A549 (cell line): ENCODE measurements around the gene XKR7. TPM values are rescaled to one million over a fixed set of nuclear protein-coding genes. Genes with fewer than 3 reads are reported as not detected.
"Not testable (repeated sequence)": the region's sequence is repeated elsewhere in the genome, so short reads cannot be mapped to it uniquely, and the experiment has no call there.

ENCODE experiments used
- ATAC-seq, 2 experiments: fragments of 200-7000 bp in 1 of 2; fragments of >200 bp in 1 of 2; cut with Nextera tagmentation in 1 of 2; cut with Tn5 transposase in 1 of 2; 3 replicates each; pipeline versions ENCODE4 v1.8.0 to v1.9.1; 2018 to 2020; ENCODE audit warnings: mild to moderate bottlenecking in 1 of 2, moderate library complexity in 1 of 2
- CTCF ChIA-PET: fragments of 300-600 bp; sonication (Branson Sonifier 250); formaldehyde crosslinking; extraction: SDS; loops from one replicate; lab custom pipeline; 2021; ENCODE audit warnings: antibody characterized with exemption, inconsistent platforms; lab: Yijun Ruan, JAX
- POLR2A ChIA-PET: fragments of 350-600 bp; formaldehyde crosslinking; extraction: SDS; loops from one replicate; lab custom pipeline; 2021; ENCODE audit warnings: antibody characterized with exemption, inconsistent platforms; lab: Yijun Ruan, JAX
- DNase-seq, 2 experiments: peaks; one replicate each; pipeline versions ENCODE4 v3.0.0 to v3.0.0-alpha.2; 2011 to 2016; ENCODE audit warnings: low read depth in 1 of 2, low spot score in 1 of 2
- FAIRE-seq: peaks from 2 replicates; lab custom pipeline; 2011; peaks lifted over from hg19 to GRCh38; lab: Jason Lieb, UNC
- H3K27ac ChIP-seq, 2 experiments: fragments of >200 bp; sonication (Bioruptor Twin); formaldehyde crosslinking; 3 replicates each; pipeline ENCODE4 v1.5.1; 2016 to 2017
- H3K4me1 ChIP-seq: fragments of >200 bp; sonication (Bioruptor Twin); formaldehyde crosslinking; 3 replicates; pipeline ENCODE4 v1.6.1; 2016
- H3K4me2 ChIP-seq: fragments of >200 bp; sonication (Bioruptor Twin); formaldehyde crosslinking; 3 replicates; pipeline ENCODE4 v1.6.1; 2016
- H3K4me3 ChIP-seq: fragments of >200 bp; sonication (Bioruptor Twin); formaldehyde crosslinking; 3 replicates; pipeline ENCODE4 v1.5.1; 2016
- H3K9me3 ChIP-seq: fragments of >200 bp; sonication (Bioruptor Twin); formaldehyde crosslinking; 3 replicates; pipeline ENCODE4 v1.6.1; 2016
- BCL3 ChIP-seq: fragments of >200 bp; sonication (Bioruptor Twin); formaldehyde crosslinking; IDR thresholded peaks from 3 replicates; pipeline ENCODE4 v1.6.1; 2016
- BHLHE40 ChIP-seq: IDR thresholded peaks from 2 replicates; pipeline ENCODE4 v1.6.1; 2012; ENCODE audit warnings: low read depth, low read length, inconsistent platforms
- CBX2 ChIP-seq: fragments of 200-600 bp; sonication (generic); IDR thresholded peaks from 2 replicates; pipeline ENCODE4 v1.6.1; 2016; ENCODE audit warnings: low read depth, mild to moderate bottlenecking, borderline replicate concordance
- E2F6 ChIP-seq: IDR thresholded peaks from 2 replicates; pipeline ENCODE4 v1.6.1; 2012; ENCODE audit warnings: low read depth, borderline replicate concordance
- EHMT2 ChIP-seq: fragments of 200-600 bp; sonication (generic); IDR thresholded peaks from 2 replicates; pipeline ENCODE4 v1.6.1; 2016; ENCODE audit warnings: antibody characterized with exemption, low read depth, mild to moderate bottlenecking, moderate library complexity
- FOXS1 ChIP-seq: fragments of 250-450 bp; sonication (Bioruptor Pico); IDR thresholded peaks from 2 replicates; pipeline ENCODE4 v1.5.0; 2020; ENCODE audit warnings: mild to moderate bottlenecking, moderate library complexity
- HOXA7 ChIP-seq: fragments of 250-450 bp; sonication (Bioruptor Pico); IDR thresholded peaks from 2 replicates; pipeline ENCODE4 v1.5.0; 2020; ENCODE audit warnings: mild to moderate bottlenecking, moderate library complexity
- HOXB5 ChIP-seq: fragments of 250-450 bp; sonication (Bioruptor Pico); IDR thresholded peaks from 2 replicates; pipeline ENCODE4 v1.5.0; 2020; ENCODE audit warnings: mild to moderate bottlenecking, moderate library complexity
- KDM5A ChIP-seq: fragments of 200-600 bp; sonication (generic); IDR thresholded peaks from 2 replicates; pipeline ENCODE4 v1.6.1; 2016; ENCODE audit warnings: antibody characterized with exemption, mild to moderate bottlenecking
- MAFK ChIP-seq: fragments of 450-650 bp; IDR thresholded peaks from 2 replicates; pipeline ENCODE4 v1.6.1; 2014; ENCODE audit not compliant: partially characterized antibody
- MAZ ChIP-seq: fragments of 150-350 bp; IDR thresholded peaks from 2 replicates; pipeline ENCODE4 v1.6.1; 2014; ENCODE audit warnings: antibody characterized with exemption, low read depth, low read length, borderline replicate concordance
- NFE2L2 ChIP-seq: fragments of 150-350 bp; conservative IDR thresholded peaks from 2 replicates; pipeline ENCODE4 v1.6.1; 2014; ENCODE audit warnings: low read length
- NPAS2 ChIP-seq: fragments of 250-450 bp; sonication (Bioruptor Pico); IDR thresholded peaks from 2 replicates; pipeline ENCODE4 v1.8.0; 2022; ENCODE audit warnings: mild to moderate bottlenecking, moderate library complexity, borderline replicate concordance
- PBX3 ChIP-seq: IDR thresholded peaks from 2 replicates; pipeline ENCODE4 v1.6.1; 2012
- POLR2AphosphoS2 ChIP-seq: conservative IDR thresholded peaks from 2 replicates; pipeline ENCODE4 v1.6.1; 2012; ENCODE audit warnings: low read length, improper control_type of control experiment, inconsistent platforms
- RAD21 ChIP-seq, 2 experiments: fragments of >200 bp in 1 of 2; sonication (Bioruptor Twin) in 1 of 2; formaldehyde crosslinking in 1 of 2; IDR thresholded peaks in 1 of 2; conservative IDR thresholded peaks in 1 of 2; 2 replicates in 1 of 2; 3 replicates in 1 of 2; pipeline ENCODE4 v1.6.1; 2012 to 2018; ENCODE audit warnings: inconsistent platforms in 1 of 2
- RARB ChIP-seq: fragments of 250-450 bp; sonication (Bioruptor Pico); IDR thresholded peaks from 2 replicates; pipeline ENCODE4 v1.8.0; 2021; ENCODE audit warnings: mild to moderate bottlenecking, moderate library complexity
- RFX5 ChIP-seq: fragments of 450-650 bp; IDR thresholded peaks from 2 replicates; pipeline ENCODE4 v1.7.1; 2014; ENCODE audit warnings: antibody characterized with exemption, mild to moderate bottlenecking, moderate library complexity
- SREBF2 ChIP-seq: fragments of 450-650 bp; IDR thresholded peaks from 2 replicates; pipeline ENCODE4 v1.6.1; 2014; ENCODE audit warnings: mild to moderate bottlenecking, moderate library complexity
- USF2 ChIP-seq: fragments of 450-650 bp; IDR thresholded peaks from 2 replicates; pipeline ENCODE4 v1.6.1; 2014; ENCODE audit warnings: antibody characterized with exemption
- WGBS: methylation state at CpG from one replicate; pipeline ENCODE4 v1.1.6; 2017; ENCODE audit errors: missing lambda C conversion rate; 5-methylcytosine and 5-hydroxymethylcytosine counted together
- polyA plus RNA-seq, 4 experiments: library from polyadenylated mRNA; depleted of rRNA in 3 of 4; stranded (reverse); fragments of >200 nt; fragmentation: RNase III in 1 of 4; extraction: RNeasy Plus Mini Kit Qiagen cat#74134 plus additional on column Dnase treatment in 1 of 4; gene quantifications; 2 replicates in 3 of 4; 3 replicates in 1 of 4; pipeline ENCODE4 v1.2.3, GENCODE V29; 2011 to 2017

Gene XKR7
- polyA plus RNA-seq, 2 of the 4 experiments (the other 2 are of a cell fraction): 0.01 TPM; not detected in 1

- DNase-seq: no peak
- no peak for TF ChIP-seq RFX5
- no peak for TF ChIP-seq RARB (CRISPR knock-in tag)
- TF ChIP-seq EHMT2: no peak
- TF ChIP-seq PBX3: no peak
- TF ChIP-seq RAD21 (conservative IDR thresholded peaks at IDR 0.05 in 1 of 2, IDR thresholded peaks at IDR 0.05 in 1 of 2): no peak
- TF ChIP-seq BHLHE40: no peak
- no peak for TF ChIP-seq KDM5A
- TF ChIP-seq CBX2: no peak
- no peak for TF ChIP-seq MAZ
- no peak for TF ChIP-seq E2F6
- TF ChIP-seq HOXA7: no peak
- TF ChIP-seq BCL3: no peak
- no peak for TF ChIP-seq NFE2L2
- TF ChIP-seq FOXS1 (CRISPR knock-in tag): no peak
- 49% methylated on average over 6 of the region's 6 CpGs for WGBS
- Histone ChIP-seq H3K4me3 (no peak overlapping the region), H3K4me2 (no peak overlapping the region), H3K4me1 (no peaks in the 10 kb centered on the region), H3K27ac (no peak overlapping the region), H3K9me3 (no peaks in the 10 kb centered on the region)
- no peak for ATAC-seq
- CTCF ChIA-PET: interaction anchor here (0.6 to 1.5 kb wide), 8 partner anchors 16 to 755 kb away, joined by 3 to 5 read pairs (median 3); partner anchors contain the start of gene PDRG1
- FAIRE-seq: no peak
- POLR2A ChIA-PET: no interaction called here
Measured at GRCh38 chr20:31919410-31920155, 48.4 kb upstream of the XKR7 start.

GRCh38 chr20:31920275-31920855 is 47.6 kb upstream of the XKR7 start:
- ChIA-PET CTCF (interaction anchor here (0.6 to 1.5 kb wide), 4 partner anchors 32 to 754 kb away, joined by 3 to 5 read pairs (median 4); no protein-coding TSS in a partner anchor), POLR2A (no interaction called here)
- Histone ChIP-seq H3K27ac (no peak overlapping the region), H3K9me3 (no peaks in the 10 kb centered on the region), H3K4me1 (no peaks in the 10 kb centered on the region), H3K4me2 (no peak overlapping the region), H3K4me3 (no peak overlapping the region)
- FAIRE-seq: no peak
- DNase-seq: no peak
- no peak; a peak in 1 of 6 replicates for ATAC-seq
- 84% methylated on average over 10 of the region's 11 CpGs for WGBS
- no peak for TF ChIP-seq POLR2AphosphoS2
- no peak for TF ChIP-seq HOXB5 (CRISPR knock-in tag)
- no peak for TF ChIP-seq MAZ
- TF ChIP-seq SREBF2: no peak
- no peak for TF ChIP-seq USF2
- no peak for TF ChIP-seq CBX2
- no peak for TF ChIP-seq RARB (CRISPR knock-in tag)
- no peak for TF ChIP-seq HOXA7
- no peak for TF ChIP-seq NPAS2 (CRISPR knock-in tag)
- no peak for TF ChIP-seq EHMT2
- no peak for TF ChIP-seq MAFK

GRCh38 chr20:31921480-31921879 is 46.5 kb upstream of the XKR7 start:
- DNase-seq, H3K27ac ChIP-seq, POLR2A ChIA-PET, H3K4me3 ChIP-seq, FAIRE-seq, H3K9me3 ChIP-seq, H3K4me1 ChIP-seq, H3K4me2 ChIP-seq, ATAC-seq, CTCF ChIA-PET: not testable (repeated sequence)
- WGBS: 24% methylated on average over 5 of the region's 5 CpGs
